Subcutaneous abdominal adipose tissue (tissue), 5 donors: ENCODE data around the gene HMGA1.
"Not testable (repeated sequence)": the region's sequence is repeated elsewhere in the genome, so short reads cannot be mapped to it uniquely, and the experiment has no call there.

Experiments
- H3K27ac ChIP-seq: one replicate; pipeline ENCODE4 v1.7.0; 2013; ENCODE audit warnings: low read depth, mild to moderate bottlenecking, inconsistent platforms, low read length, moderate library complexity
- H3K27me3 ChIP-seq, 5 donors: one replicate each; pipeline ENCODE4 v1.7.0; 2013; ENCODE audit warnings: low read length in 5 of 5, inconsistent platforms in 1 of 5; ENCODE audit not compliant: control insufficient read depth in 5 of 5, insufficient read depth in 4 of 5
- H3K36me3 ChIP-seq, 5 donors: one replicate each; pipeline ENCODE4 v1.7.0; 2013; ENCODE audit warnings: low read length in 5 of 5; ENCODE audit not compliant: control insufficient read depth in 5 of 5, insufficient read depth in 5 of 5
- H3K4me1 ChIP-seq, 5 donors: one replicate each; pipeline ENCODE4 v1.7.0; 2013; ENCODE audit warnings: low read length in 5 of 5, mild to moderate bottlenecking in 3 of 5, moderate library complexity in 1 of 5; ENCODE audit not compliant: control insufficient read depth in 5 of 5, insufficient read depth in 5 of 5
- H3K4me3 ChIP-seq, 5 donors: one replicate each; pipeline ENCODE4 v1.7.0; 2013; ENCODE audit warnings: low read length in 5 of 5, low read depth in 1 of 5
- H3K9ac ChIP-seq, 5 donors: one replicate each; pipeline ENCODE4 v1.7.0; 2013; ENCODE audit warnings: low read length in 5 of 5, mild to moderate bottlenecking in 4 of 5, moderate library complexity in 3 of 5
- H3K9me3 ChIP-seq, 5 donors: one replicate each; pipeline ENCODE4 v1.7.0; 2013; ENCODE audit warnings: low read length in 5 of 5; ENCODE audit not compliant: control insufficient read depth in 5 of 5
- donor health status: healthy.
- donor health status: healthy.
- donor health status: healthy.
- donor health status: healthy.
- donor health status: healthy.

Gene HMGA1

DNA sequence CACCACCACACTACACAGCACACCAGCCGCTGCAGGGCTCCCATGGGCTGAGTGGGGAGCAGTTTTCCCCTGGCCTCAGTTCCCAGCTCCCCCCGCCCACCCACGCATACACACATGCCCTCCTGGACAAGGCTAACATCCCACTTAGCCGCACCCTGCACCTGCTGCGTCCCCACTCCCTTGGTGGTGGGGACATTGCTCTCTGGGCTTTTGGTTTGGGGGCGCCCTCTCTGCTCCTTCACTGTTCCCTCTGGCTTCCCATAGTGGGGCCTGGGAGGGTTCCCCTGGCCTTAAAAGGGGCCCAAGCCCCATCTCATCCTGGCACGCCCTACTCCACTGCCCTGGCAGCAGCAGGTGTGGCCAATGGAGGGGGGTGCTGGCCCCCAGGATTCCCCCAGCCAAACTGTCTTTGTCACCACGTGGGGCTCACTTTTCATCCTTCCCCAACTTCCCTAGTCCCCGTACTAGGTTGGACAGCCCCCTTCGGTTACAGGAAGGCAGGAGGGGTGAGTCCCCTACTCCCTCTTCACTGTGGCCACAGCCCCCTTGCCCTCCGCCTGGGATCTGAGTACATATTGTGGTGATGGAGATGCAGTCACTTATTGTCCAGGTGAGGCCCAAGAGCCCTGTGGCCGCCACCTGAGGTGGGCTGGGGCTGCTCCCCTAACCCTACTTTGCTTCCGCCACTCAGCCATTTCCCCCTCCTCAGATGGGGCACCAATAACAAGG is 8.5 kb downstream of the HMGA1 start:
- Histone ChIP-seq H3K4me1 (peaks cover 0 to 35% (median 27%) of the 10 kb centered on the region in 5 donors), H3K36me3 (peaks cover 0 to 33% (median 14%) of the 10 kb centered on the region in 5 donors), H3K27ac (peak overlapping the region; percentile 38)
- H3K9ac ChIP-seq, H3K27me3 ChIP-seq, H3K4me3 ChIP-seq, H3K9me3 ChIP-seq: not testable (repeated sequence)

DNA sequence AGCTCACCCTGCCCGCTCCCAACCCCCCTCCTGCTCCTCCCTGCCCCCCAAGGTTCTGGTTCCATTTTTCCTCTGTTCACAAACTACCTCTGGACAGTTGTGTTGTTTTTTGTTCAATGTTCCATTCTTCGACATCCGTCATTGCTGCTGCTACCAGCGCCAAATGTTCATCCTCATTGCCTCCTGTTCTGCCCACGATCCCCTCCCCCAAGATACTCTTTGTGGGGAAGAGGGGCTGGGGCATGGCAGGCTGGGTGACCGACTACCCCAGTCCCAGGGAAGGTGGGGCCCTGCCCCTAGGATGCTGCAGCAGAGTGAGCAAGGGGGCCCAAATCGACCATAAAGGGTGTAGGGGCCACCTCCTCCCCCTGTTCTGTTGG is 9.1 kb downstream of the HMGA1 start:
- not testable (repeated sequence) for H3K27ac ChIP-seq, H3K27me3 ChIP-seq, H3K9ac ChIP-seq, H3K4me3 ChIP-seq, H3K9me3 ChIP-seq
- Histone ChIP-seq H3K4me1 (peaks cover 0 to 35% (median 28%) of the 10 kb centered on the region in 5 donors), H3K36me3 (peaks cover 0 to 30% (median 14%) of the 10 kb centered on the region in 5 donors)

DNA sequence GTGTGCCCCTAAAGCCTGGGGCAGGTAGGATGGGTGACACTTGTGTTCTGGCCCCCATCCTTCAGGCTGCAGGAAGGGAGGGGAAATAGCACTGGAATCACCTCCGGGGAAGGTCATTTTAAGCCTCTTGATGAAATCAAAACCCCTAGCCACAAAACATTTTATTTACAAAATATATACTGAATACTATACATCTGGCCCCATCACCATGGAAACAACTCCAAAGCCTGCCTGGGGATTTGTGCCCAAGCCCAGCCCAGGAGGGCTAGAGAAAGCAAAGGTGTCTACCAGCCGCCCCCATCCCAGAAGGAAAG is 9.5 kb downstream of the HMGA1 start:
- peak overlapping the region; percentile 13 for H3K27ac ChIP-seq

GRCh38 chr6:34246563-34247391 is 10.1 kb downstream of the HMGA1 start:
- Histone ChIP-seq H3K9me3 (no peaks in the 10 kb centered on the region), H3K4me3 (no peak overlapping the region), H3K27me3 (no peaks in the 10 kb centered on the region), H3K9ac (peak overlapping the region in 1 of 5 donors; percentile 4), H3K4me1 (peaks cover 0 to 35% (median 28%) of the 10 kb centered on the region in 5 donors), H3K36me3 (peaks cover 0 to 22% (median 8%) of the 10 kb centered on the region in 5 donors), H3K27ac (peak overlapping the region; percentile 13)

More for the DNA sequence above, 9.5 kb downstream of the HMGA1 start:
- Histone ChIP-seq H3K27me3 (no peaks in the 10 kb centered on the region), H3K4me3 (no peak overlapping the region), H3K36me3 (peaks cover 0 to 28% (median 12%) of the 10 kb centered on the region in 5 donors), H3K4me1 (peaks cover 0 to 35% (median 28%) of the 10 kb centered on the region in 5 donors), H3K9ac (no peak overlapping the region), H3K9me3 (no peaks in the 10 kb centered on the region)

- Histone ChIP-seq H3K9me3 (no peaks in the 10 kb centered on the region), H3K4me3 (peak overlapping the region in 3 of 5 donors; percentile 82 to 90 (median 86)), H3K36me3 (peaks cover 0 to 13% (median 3%) of the 10 kb centered on the region in 5 donors), H3K27ac (peak overlapping the region; percentile 86), H3K27me3 (no peaks in the 10 kb centered on the region), H3K9ac (peak overlapping the region in 4 of 5 donors; percentile 86 to 93 (median 88)), H3K4me1 (peaks cover 0 to 35% (median 28%) of the 10 kb centered on the region in 5 donors)
Measured at GRCh38 chr6:34247481-34248197, 11.0 kb downstream of the HMGA1 start.

- Histone ChIP-seq H3K9ac (peak overlapping the region; percentile 38 to 93 (median 87)), H3K27me3 (no peaks in the 10 kb centered on the region), H3K27ac (peak overlapping the region; percentile 86), H3K36me3 (peaks cover 0 to 10% (median 3%) of the 10 kb centered on the region in 5 donors), H3K4me3 (peak overlapping the region; percentile 77 to 90 (median 86)), H3K4me1 (peaks cover 0 to 35% (median 28%) of the 10 kb centered on the region in 5 donors), H3K9me3 (no peaks in the 10 kb centered on the region)
Measured at GRCh38 chr6:34248198-34248726, 11.6 kb downstream of the HMGA1 start.

- Histone ChIP-seq H3K27me3 (no peaks in the 10 kb centered on the region), H3K4me1 (peaks cover 0 to 29% (median 25%) of the 10 kb centered on the region in 5 donors), H3K36me3 (peaks cover 0 to 7% (median 3%) of the 10 kb centered on the region in 5 donors), H3K4me3 (peak within 1 kb of the TSS; percentile 77 to 90 (median 86)), H3K9me3 (no peaks in the 10 kb centered on the region), H3K27ac (peak within 1 kb of the TSS; percentile 86), H3K9ac (peak within 1 kb of the TSS; percentile 63 to 95 (median 93))
Measured at GRCh38 chr6:34248727-34249468, 12.2 kb downstream of the HMGA1 start, which contains the start of gene SMIM29. Gene SMIM29, minus strand, starts transcription at chr6:34249006. Its CDS starts 1,215 bp downstream, at chr6:34247791.

- H3K9ac ChIP-seq: peak overlapping the region; percentile 63 to 95 (median 92)
- H3K4me1 ChIP-seq: peaks cover 0 to 23% (median 18%) of the 10 kb centered on the region in 5 donors
- no peaks in the 10 kb centered on the region for H3K9me3 ChIP-seq
- peak overlapping the region; percentile 77 for H3K27ac ChIP-seq
- H3K4me3 ChIP-seq: peak overlapping the region; percentile 50 to 90 (median 84)
- H3K27me3 ChIP-seq: no peaks in the 10 kb centered on the region
- peaks cover 0 to 7% (median 3%) of the 10 kb centered on the region in 5 donors for H3K36me3 ChIP-seq
Measured at GRCh38 chr6:34249469-34250261, 13.0 kb downstream of the HMGA1 start.
